Hypothalamus (tissue), 51 donors: Measurements from ENCODE around the gene TANGO6.
"Not testable (repeated sequence)": the region's sequence is repeated elsewhere in the genome, so short reads cannot be mapped to it uniquely, and the experiment has no call there.

ENCODE experiments used
- DNase-seq, 51 donors: peaks; one replicate each; lab custom pipeline; 2025; lab: John Stamatoyannopoulos, UW

The TANGO6 gene

DNA sequence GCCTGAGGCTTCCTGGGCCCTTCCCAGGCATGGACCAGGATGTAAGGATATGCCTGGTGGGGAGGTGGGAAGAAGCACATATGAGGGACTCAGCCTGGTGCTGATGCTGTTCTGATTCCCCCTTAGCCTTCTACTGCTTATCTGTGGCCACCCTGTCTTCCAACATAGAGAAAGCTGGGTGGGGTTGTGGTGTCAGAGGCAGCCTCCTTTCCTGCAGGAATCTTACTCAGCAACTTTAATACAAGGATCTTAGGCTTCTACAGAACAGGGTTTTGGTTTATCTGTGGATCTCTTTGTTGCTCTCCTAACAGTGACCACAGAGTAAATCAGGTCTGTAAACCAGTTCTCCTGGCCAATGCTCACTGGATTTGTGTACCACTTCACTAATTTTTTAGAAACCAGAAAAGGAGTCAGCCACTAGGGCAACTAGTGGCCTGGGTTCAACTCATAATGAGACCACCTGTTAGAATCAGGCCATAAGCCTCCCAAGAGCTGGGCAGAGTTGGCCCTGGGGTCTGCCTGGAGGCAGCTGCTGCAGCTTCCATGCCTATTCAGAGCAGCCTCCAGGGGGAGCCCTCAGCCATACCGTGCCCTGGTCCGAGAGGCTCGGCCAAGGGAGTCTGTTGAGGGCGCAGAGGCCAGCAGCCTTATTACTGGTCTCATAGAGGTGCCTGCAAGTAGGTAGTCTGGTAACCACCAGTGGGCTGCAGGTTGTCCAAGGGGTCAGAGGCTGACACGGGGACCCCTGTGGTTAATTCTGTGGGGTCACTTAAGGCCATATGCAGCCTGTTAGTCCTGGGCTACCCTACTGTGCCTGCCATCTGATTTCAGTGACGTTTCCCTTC is 269.2 kb downstream of the TANGO6 start:
- peak in 5 of 51 donors; percentile 8 to 47 (median 16) for DNase-seq

DNA sequence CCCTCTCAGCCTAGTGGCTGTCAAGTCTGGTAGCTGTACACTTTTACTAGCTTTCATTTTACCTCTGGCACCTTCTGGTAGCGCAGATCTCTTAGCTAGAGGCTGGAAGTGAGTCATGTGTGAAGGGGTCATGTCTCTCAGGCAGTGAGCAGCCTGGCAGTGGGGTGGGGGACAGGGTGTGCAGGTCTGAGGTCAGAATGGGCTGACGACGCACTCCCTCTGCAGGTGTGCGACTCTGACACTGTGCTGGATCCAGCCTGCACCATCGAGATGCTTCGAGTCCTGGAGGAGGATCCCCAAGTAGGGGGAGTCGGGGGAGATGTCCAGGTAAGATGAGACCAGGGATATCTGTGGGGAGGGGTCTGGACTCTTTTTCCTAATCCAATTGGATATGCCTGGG is 269.9 kb downstream of the TANGO6 start:
- no peak for DNase-seq

DNA sequence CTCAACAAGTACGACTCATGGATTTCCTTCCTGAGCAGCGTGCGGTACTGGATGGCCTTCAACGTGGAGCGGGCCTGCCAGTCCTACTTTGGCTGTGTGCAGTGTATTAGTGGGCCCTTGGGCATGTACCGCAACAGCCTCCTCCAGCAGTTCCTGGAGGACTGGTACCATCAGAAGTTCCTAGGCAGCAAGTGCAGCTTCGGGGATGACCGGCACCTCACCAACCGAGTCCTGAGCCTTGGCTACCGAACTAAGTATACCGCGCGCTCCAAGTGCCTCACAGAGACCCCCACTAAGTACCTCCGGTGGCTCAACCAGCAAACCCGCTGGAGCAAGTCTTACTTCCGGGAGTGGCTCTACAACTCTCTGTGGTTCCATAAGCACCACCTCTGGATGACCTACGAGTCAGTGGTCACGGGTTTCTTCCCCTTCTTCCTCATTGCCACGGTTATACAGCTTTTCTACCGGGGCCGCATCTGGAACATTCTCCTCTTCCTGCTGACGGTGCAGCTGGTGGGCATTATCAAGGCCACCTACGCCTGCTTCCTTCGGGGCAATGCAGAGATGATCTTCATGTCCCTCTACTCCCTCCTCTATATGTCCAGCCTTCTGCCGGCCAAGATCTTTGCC is 271.1 kb downstream of the TANGO6 start:
- DNase-seq, result no peak

DNA sequence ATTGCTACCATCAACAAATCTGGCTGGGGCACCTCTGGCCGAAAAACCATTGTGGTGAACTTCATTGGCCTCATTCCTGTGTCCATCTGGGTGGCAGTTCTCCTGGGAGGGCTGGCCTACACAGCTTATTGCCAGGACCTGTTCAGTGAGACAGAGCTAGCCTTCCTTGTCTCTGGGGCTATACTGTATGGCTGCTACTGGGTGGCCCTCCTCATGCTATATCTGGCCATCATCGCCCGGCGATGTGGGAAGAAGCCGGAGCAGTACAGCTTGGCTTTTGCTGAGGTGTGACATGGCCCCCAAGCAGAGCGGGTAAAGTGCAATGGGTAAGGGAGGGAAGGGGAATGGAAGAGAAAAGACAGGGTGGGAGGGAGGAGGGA is 271.6 kb downstream of the TANGO6 start:
- no peak for DNase-seq

DNA sequence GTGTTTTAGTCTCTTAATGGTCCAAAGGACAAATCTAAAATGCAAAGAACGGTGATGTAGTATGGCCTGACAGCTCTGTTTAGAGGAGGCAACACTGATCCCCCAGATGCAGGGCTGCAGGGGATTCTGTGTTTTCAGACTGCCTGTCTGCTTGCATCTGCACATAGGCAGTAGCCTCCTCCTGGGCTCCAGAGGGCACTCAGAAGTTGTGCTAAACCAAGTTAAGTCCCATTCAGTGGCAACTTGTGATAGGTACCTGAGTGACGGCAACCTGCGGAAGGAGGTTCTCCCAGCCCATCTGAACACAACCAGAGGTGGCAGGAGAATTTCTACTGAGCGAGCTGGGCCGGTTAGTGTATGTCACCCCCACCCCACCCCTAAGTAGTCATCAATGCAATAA is 272.0 kb downstream of the TANGO6 start:
- no peak for DNase-seq

DNA sequence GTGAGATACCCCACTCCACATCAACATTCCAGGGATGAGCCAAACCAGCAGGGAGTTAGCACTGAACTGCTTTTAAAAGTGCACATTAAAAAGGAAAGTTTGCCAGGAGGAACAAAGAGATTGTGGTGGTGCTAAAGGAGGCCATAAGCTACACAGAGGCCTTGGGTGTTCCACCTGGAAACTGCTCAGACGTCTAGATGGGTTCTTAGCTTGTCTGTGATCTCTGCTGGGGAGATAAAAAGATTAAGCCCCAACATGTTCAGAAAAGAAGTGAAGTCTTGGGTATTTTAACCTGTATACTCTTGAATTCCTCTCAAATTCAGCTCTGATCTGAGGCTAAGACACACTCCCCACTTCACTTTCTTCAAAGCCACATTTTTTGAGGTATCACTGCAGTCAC is 272.5 kb downstream of the TANGO6 start:
- DNase-seq, result no peak

DNA sequence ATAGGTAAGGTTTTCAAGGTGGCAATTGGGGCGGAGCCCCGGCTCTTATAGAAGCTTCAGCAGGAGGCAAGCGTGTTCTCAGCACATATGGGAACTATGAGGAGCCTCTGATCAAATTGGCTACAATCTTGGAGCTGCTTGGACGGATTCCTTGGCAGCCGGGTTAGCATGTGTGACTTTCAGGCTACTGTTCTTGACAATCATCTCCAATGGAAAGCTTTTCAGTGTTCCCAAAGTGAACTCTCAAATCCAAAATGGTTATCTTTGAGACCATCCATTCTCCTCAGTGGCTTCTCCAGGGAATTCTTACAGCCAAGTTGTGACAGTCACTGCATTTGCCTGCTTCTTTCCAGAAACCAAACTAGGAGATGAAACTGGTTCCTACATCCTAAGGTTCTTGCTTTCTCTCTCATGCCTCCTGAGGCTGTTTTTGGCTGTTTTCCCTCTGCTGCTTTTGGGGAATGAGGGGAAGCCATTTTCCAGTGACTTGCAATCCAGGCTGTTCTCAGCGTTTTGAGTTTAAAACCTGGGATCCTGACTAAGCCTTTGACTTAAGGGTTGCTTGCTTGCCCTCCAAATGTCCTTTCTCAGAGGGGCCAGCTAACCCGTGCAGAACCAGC is 273.0 kb downstream of the TANGO6 start:
- DNase-seq, result no peak

DNA sequence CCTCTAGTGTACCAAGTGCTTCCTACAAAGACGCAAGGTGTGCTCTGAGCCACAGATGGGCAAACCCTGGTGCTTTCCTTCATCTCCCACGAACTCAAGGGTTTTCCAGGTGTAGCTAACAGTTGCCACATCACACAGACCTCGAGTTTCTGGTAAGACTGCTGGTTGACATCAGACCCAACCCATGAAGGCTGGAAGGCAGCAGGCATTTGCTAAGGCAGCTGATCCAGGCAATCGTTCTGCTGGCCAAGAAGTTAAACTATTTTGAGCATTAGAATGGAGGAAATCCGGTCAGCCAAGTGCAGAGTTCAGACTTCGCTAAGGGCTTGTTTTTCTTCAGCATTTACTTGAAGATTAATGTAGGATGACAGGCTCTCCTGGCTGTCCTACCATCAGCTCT is 273.6 kb downstream of the TANGO6 start:
- DNase-seq, result no peak

DNA sequence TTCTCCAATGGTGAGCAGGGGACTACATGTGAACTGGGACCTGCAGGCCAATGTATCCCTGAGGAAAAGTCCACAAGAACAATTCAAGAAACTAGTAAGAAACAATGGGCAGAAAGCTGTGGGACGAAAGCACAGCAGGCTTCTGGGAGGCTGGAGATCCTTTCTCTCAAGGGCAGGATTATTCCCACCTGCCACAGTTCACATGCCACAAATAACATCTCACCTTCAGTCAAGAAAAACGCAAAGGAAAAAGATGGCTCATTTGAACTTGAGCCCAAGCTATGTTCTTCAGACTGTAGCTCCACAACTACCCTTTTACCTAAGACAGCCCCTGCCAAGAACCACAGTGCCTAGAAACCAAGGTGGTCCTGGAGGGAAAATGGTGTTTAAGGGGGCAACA is 275.1 kb downstream of the TANGO6 start:
- DNase-seq, result no peak

DNA sequence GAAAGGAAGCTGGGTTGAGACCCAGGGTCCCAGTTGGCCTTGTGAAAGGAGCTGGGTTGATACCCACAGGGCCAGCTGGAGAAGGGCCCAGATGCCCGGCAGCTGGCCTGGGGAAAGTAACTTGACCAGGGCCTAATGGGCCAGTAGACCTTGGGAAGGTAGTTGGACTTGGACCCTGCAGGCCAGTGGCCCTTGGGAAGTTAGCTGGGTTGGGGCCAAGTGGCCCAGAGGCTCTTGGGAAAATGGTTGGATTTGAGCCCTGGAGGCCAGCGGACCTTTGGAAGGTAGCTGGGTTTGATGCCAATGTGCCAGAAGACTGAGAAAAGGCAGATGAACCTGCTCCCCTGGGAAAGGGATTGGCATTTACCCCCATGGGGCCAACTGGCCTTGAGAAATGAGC is 275.7 kb downstream of the TANGO6 start:
- no peak for DNase-seq

DNA sequence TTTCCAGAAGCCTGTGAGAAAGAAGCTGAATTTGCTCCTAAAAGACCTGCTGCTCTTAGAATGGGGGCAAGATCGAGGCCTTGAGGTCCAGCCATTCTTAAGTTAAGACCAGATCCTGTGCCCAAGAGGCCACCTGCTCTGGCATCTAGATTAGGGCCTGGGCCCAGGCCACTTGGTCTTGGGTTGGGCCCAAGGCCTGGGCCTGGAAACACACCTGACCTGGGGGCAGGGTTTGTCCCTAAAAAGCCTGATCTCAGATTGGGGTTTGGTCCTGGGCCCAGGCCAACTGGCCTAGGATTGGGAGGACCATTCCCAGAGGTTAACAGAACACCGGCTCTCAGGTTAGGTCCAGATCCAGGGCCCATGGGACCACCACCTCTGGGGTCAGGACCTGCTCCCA is 276.2 kb downstream of the TANGO6 start:
- DNase-seq, result no peak

DNA sequence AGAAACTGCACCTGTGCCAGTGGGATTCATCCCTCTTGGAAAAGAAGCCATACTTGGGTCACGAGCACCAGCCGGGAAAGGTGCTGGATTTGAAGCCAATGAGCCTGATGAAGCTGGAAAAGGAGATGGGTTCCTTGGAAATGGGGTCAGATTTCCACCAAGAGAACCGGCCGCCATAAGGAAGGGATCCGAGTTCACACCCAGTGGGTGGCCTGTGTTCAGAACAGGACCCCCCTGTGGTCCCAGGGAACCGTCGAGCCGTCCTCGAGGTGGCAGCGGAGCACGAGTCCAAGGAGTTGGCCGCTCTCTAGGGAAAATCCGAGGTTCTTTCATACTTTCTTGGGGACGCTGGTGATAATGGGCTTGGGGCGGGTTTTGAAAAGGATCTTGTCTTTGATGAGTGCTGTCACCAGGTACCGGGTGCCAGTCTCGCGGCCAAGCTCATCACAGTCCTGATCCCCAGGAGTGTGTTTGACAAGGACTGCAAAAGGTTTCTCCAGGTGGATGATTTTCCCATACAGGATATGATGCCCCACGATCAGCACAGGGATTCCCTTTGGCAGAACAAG is 276.8 kb downstream of the TANGO6 start:
- DNase-seq, result no peak

DNA sequence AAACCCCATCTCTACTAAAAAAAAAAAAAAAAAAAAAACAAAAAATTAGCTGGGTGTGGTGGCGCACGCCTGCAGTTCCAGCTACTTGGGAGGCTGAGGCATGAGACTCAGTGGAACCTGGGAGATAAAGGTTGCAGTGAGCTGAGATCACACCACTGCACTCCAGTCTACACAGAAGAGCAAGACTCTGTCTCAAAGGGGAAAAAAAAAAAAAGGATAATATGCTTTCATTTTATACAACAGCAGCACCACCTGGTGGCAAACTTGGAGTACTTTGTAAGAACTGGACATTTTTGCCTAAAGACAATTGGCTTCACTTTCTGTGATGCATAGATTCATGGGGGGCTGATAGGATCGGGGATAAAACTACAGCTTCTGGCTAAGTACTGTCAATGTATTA is 280.6 kb downstream of the TANGO6 start:
- DNase-seq, result peak in 8 of 51 donors; percentile 15 to 38 (median 28)

DNA sequence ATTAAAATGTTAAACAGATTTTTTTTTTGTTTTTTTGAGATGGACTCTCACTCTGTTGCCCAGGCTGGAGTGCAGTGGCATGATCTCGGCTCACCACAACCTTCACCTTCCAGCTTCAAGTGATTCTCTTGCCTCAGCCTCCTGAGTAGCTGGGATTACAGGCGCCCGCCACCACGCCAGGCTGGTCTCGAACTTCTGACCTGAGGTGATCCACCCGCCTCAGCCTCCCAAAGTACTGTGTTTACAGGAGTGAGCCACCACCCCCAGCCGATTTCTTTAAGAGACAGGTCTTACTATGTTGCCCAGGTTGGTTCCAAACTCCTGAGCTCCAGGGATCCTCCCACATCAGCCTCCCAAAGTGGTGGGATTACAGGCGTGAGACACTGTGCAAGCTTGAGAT is 281.1 kb downstream of the TANGO6 start:
- not testable (repeated sequence) for DNase-seq

DNA sequence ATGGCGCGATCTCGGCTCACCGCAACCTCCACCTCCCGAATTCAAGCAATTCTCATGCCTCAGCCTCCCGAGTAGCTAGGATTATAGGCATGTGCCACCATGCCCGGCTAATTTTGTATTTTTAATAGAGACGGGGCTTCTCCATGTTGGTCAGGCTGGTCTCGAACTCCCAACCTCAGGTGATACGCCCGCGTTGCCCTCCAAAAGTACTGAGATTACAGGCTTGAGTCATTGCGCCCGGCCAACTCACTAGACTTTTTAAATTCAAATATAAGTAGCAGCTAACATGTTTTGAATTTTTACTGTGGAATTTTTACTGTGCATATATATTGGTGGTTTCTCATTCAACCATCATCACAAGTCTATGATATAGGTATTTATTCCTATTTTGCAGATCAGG is 281.6 kb downstream of the TANGO6 start:
- not testable (repeated sequence) for DNase-seq

DNA sequence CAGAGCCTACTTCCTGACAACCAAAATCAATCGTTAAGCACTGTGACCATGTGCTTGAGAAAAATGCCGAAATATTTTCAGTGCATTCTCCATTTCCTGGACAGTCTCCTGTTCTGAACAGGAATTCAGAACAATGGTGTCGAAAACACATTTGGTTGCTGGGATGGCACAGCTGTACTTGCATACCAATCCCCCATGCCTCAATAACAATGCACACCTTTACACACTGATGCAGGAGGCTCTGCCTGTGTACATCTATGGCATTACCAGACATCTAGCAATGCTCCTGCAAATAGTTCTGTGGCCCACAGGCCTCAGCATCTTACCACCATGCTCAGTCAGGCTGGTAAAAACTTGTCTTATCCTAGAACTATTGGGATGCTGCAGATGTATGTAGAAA is 282.9 kb downstream of the TANGO6 start:
- DNase-seq, result no peak

DNA sequence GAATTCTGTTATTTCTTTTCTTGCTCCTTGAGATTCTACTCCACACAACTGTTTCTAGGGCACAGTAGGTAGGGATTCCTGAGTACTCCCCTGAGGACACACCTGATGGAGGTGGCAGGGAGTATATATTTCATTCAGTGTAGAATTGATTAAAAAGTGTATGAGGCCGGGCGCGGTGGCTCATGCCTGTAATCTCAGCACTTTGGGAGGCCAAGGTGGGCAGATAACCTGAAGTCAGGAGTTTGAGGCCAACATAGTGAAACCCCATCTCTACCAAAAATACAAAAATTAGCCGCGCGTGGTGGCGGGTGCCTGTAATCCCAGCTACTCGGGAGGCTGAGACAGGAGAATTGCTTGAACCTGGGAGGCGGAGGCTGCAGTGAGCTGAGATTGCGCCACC is 283.5 kb downstream of the TANGO6 start:
- DNase-seq, result not testable (repeated sequence)

DNA sequence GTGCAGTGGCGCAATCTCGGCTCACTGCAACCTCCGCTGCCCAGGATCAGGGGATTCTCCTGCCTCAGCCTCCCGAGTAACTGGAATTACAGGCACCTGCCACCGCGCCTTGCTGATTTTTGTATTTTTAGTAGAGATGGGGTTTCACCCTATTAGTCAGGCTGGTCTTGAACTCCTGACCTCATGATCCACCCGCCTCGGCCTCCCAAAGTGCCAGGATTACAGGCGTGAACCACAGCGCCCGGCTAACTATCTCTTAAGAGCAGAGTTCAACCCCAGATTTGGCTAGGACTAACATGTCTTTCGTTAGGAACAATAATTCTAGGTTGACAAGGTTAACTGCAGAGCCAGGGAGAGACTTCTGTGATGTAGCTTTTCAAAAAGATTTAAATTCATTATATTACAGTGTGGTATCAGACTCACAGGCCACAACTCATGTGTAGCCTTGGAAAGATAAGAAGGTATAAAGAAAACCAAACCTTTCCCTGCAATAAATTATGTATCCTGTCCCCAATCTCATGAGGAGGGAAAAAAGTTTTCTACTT is 284.7 kb downstream of the TANGO6 start:
- no peak for DNase-seq

DNA sequence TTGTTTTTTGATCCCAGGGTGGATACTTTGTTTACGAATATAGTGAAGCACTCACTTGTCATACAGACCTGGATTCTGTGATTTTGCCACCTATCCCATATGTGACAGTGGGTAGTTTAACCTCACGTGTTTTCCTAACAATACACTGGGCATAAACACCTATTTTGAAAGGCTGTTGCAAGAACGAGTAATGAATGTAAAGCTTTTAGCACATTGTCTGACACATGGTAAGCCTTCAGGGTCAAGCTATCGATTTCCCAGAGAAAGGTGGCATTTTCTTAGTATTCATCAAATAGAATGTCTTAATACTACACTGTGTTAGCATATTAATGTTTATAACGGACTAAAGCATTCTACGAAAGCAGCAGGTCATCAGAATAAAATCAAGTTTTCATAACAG is 287.1 kb downstream of the TANGO6 start:
- DNase-seq, result no peak

DNA sequence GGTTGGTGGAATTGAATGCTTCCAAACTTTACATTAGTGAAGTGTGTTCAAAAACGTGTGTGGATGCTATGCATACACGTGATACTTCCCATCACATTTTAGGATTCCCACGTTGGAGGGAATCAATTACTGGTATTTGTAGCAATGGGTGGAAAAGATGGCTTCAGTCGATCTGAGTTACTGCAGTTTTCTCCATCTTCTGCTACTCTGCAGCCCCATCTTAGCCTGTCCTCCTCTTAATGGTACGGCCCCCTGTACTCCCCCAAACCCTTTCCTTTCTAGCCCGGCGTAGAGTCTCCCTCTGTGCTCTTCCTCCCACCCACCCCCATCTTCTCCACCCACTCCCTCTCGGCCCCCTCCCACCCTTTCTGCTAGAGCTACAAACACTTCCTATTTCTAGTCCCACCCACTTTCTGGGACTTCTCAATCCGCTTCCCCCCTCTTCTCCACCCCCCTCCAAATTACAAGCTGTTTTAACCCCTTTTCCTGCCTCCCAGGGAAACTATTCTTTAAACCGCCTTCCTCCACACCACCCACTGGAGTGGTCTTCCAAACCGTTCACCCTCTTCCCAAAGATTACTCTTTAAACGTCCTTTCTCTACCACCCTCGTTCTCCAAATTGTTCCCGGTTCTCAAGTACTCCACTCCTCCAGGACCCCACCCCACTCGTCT is 288.0 kb downstream of the TANGO6 start:
- DNase-seq, result peak in 4 of 51 donors; percentile 3 to 38 (median 24)
